RPMI8226 (cell line): ENCODE results near the gene FBXO4.

ENCODE experiments used
- DNase-seq: peaks from one replicate; pipeline ENCODE4 v3.0.0-alpha.2; 2015

FBXO4 gene

DNA sequence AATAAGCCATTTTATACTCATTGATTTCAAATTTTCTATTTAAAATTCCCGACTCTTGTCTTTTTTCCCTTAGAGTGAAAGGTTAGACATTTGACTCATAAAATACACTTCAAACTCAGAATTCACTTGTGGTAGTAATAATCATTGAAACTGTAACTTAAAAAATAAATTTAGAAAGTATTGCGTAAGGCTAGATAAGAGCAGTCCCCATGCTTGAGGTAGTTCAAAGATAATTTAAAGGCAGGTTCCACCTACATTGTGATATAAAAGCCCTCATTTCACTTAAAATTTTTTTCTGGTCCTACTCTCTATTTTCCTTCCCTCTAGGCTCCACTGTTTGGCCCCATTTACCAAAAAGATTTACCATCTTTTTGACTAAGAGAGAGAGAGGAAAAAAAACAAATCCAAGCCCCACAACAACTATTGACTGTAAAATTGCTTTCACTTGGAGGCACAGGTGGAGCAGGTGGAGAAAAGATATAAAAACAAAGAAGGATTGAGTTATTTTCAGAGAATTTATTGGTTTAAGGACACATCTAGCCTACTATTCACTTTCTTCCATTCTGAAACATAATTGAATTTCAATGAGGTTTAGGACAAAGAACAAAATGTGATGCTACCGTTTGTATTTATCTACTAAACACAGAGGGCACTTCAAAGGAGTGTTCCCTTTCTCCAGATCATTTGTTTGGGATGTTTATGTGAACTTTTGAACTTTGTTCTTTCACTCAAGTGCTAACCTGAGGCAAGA, 61.0 kb downstream of the FBXO4 start:
- DNase-seq, result no peak
